H1 (cell line): ENCODE results near the gene KIAA0930. TPM values are rescaled to one million over a fixed set of nuclear protein-coding genes. Genes with fewer than 3 reads are reported as not detected.

Source experiments
- CTCF ChIA-PET: fragments of 300-600 bp; sonication (Branson Sonifier 250); formaldehyde crosslinking; loops from one replicate; lab custom pipeline; 2021; ENCODE audit not compliant: partially characterized antibody; lab: Charles Lee
- POLR2A ChIA-PET: fragments of 300-600 bp; sonication (Branson Sonifier 250); formaldehyde crosslinking; loops from one replicate; lab custom pipeline; 2021; ENCODE audit warnings: inconsistent platforms; ENCODE audit not compliant: partially characterized antibody; lab: Charles Lee
- DNase-seq, 2 experiments: peaks; one replicate each; pipeline versions ENCODE4 v3.0.0 to v3.0.0-alpha.2; 2010 to 2022; ENCODE audit warnings: low spot score in 2 of 2, low read depth in 1 of 2, mixed read lengths in 1 of 2
- FAIRE-seq: peaks from 2 replicates; lab custom pipeline; 2011; peaks lifted over from hg19 to GRCh38; lab: Jason Lieb, UNC
- H2AFZ ChIP-seq: 2 replicates; pipeline ENCODE4 v1.8.1; 2012; ENCODE audit warnings: low read length, inconsistent platforms
- H2AK5ac ChIP-seq: 2 replicates; pipeline ENCODE4 v1.6.1; 2013; ENCODE audit warnings: low read depth, low read length
- H2BK120ac ChIP-seq: replicated peaks from 2 replicates; pipeline ENCODE3; 2013; ENCODE audit warnings: low read depth, low read length, inconsistent platforms
- H2BK12ac ChIP-seq: 2 replicates; pipeline ENCODE4 v1.6.1; 2013; ENCODE audit warnings: low read depth, low read length
- H2BK15ac ChIP-seq: 2 replicates; pipeline ENCODE4 v1.6.1; 2013; ENCODE audit warnings: low read length
- H2BK20ac ChIP-seq: 2 replicates; pipeline ENCODE4 v1.6.1; 2013; ENCODE audit warnings: low read length
- H2BK5ac ChIP-seq: 2 replicates; pipeline ENCODE4 v1.6.1; 2013; ENCODE audit warnings: low read depth, low read length
- H3K14ac ChIP-seq: 2 replicates; pipeline ENCODE4 v1.6.1; 2013; ENCODE audit warnings: inconsistent platforms; ENCODE audit not compliant: insufficient read length
- H3K18ac ChIP-seq: 2 replicates; pipeline ENCODE4 v1.6.1; 2013; ENCODE audit warnings: low read length; ENCODE audit errors: extremely low read depth
- H3K23ac ChIP-seq: 2 replicates; pipeline ENCODE4 v1.6.1; 2013; ENCODE audit warnings: inconsistent platforms; ENCODE audit not compliant: insufficient read length
- H3K23me2 ChIP-seq: 2 replicates; pipeline ENCODE4 v1.6.1; 2013; ENCODE audit warnings: low read depth, low read length
- H3K27ac ChIP-seq: 2 replicates; pipeline ENCODE4 v1.6.1; 2011; ENCODE audit warnings: low read depth, low read length, inconsistent platforms
- H3K27me3 ChIP-seq, 4 experiments: replicated peaks in 1 of 4; 1 replicate in 1 of 4; 2 replicates in 3 of 4; pipeline versions ENCODE4 v1.6.1 to v1.8.1; 2011 to 2013; ENCODE audit warnings: low read length in 3 of 4, mild to moderate bottlenecking in 3 of 4, inconsistent platforms in 2 of 4, mixed read lengths in 2 of 4, moderate library complexity in 1 of 4; ENCODE audit not compliant: control insufficient read depth in 3 of 4, insufficient read depth in 3 of 4; ENCODE audit errors: extremely low read depth in 1 of 4
- H3K36me3 ChIP-seq, 4 experiments: 2 replicates each; pipeline versions ENCODE4 v1.6.1 to v1.8.1; 2011 to 2013; ENCODE audit warnings: mild to moderate bottlenecking in 4 of 4, low read length in 3 of 4, moderate library complexity in 2 of 4, control low read depth in 1 of 4, inconsistent platforms in 1 of 4; ENCODE audit not compliant: insufficient read depth in 4 of 4, control insufficient read depth in 2 of 4
- H3K4ac ChIP-seq: replicated peaks from 2 replicates; pipeline ENCODE3; 2013; ENCODE audit warnings: low read length, low read depth, mixed read lengths, inconsistent platforms; ENCODE audit not compliant: insufficient read length
- H3K4me1 ChIP-seq, 4 experiments: replicated peaks in 1 of 4; 1 replicate in 1 of 4; 2 replicates in 3 of 4; pipeline versions ENCODE4 v1.6.1 to v1.8.1; 2011 to 2013; ENCODE audit warnings: low read length in 3 of 4, inconsistent platforms in 2 of 4, mixed read lengths in 1 of 4; ENCODE audit not compliant: insufficient read depth in 4 of 4, control insufficient read depth in 3 of 4
- H3K4me2 ChIP-seq, 2 experiments: 2 replicates each; pipeline versions ENCODE4 v1.6.1 to v1.8.1; 2011 to 2013; ENCODE audit warnings: low read depth in 2 of 2, low read length in 2 of 2, control low read depth in 1 of 2, inconsistent platforms in 1 of 2, mild to moderate bottlenecking in 1 of 2; ENCODE audit not compliant: insufficient read depth in 1 of 2
- H3K4me3 ChIP-seq, 4 experiments: fragments of 200-600, 300-600 bp in 1 of 4; sonication (generic), shearing (Covaris generic), sonication (Bioruptor Twin) in 1 of 4; 2 replicates each; pipeline versions ENCODE4 v1.5.1 to v1.8.1; 2011 to 2016; ENCODE audit warnings: low read length in 4 of 4, low read depth in 3 of 4, control low read depth in 2 of 4, inconsistent platforms in 2 of 4, mild to moderate bottlenecking in 2 of 4, mixed read lengths in 1 of 4, moderate library complexity in 1 of 4; ENCODE audit not compliant: insufficient read depth in 2 of 4; ENCODE audit errors: extremely low read depth in 1 of 4
- H3K56ac ChIP-seq: replicated peaks from 2 replicates; pipeline ENCODE3; 2013; ENCODE audit warnings: low read depth, mild to moderate bottlenecking, mixed read lengths, low read length, inconsistent platforms; ENCODE audit not compliant: insufficient read length
- H3K79me1 ChIP-seq: 2 replicates; pipeline ENCODE4 v1.6.1; 2013; ENCODE audit warnings: low read depth, low read length, control low read depth
- H3K79me2 ChIP-seq, 2 experiments: 2 replicates each; pipeline versions ENCODE4 v1.6.1 to v1.8.1; 2012 to 2013; ENCODE audit warnings: low read length in 2 of 2, mild to moderate bottlenecking in 2 of 2, inconsistent platforms in 1 of 2; ENCODE audit not compliant: insufficient read depth in 2 of 2, control insufficient read depth in 1 of 2
- H3K9ac ChIP-seq, 4 experiments: replicated peaks in 1 of 4; 1 replicate in 1 of 4; 2 replicates in 3 of 4; pipeline versions ENCODE4 v1.6.1 to v1.8.1; 2011 to 2013; ENCODE audit warnings: low read depth in 3 of 4, low read length in 3 of 4, control low read depth in 2 of 4, mild to moderate bottlenecking in 2 of 4, moderate library complexity in 2 of 4, inconsistent platforms in 1 of 4; ENCODE audit errors: extremely low read depth in 1 of 4
- H3K9me3 ChIP-seq, 2 experiments: 2 replicates each; pipeline versions ENCODE4 v1.6.1 to v1.8.1; 2012 to 2013; ENCODE audit warnings: mild to moderate bottlenecking in 2 of 2, moderate library complexity in 2 of 2, control low read depth in 1 of 2, inconsistent platforms in 1 of 2, low read depth in 1 of 2, low read length in 1 of 2, mixed read lengths in 1 of 2; ENCODE audit not compliant: insufficient read depth in 2 of 2
- H4K20me1 ChIP-seq, 2 experiments: replicated peaks in 1 of 2; 2 replicates each; pipeline versions ENCODE3 to v1.8.1; 2011 to 2013; ENCODE audit warnings: inconsistent platforms in 2 of 2, low read length in 2 of 2, mild to moderate bottlenecking in 1 of 2; ENCODE audit not compliant: insufficient read depth in 2 of 2, control insufficient read depth in 1 of 2
- H4K5ac ChIP-seq: 2 replicates; pipeline ENCODE4 v1.6.1; 2013; ENCODE audit warnings: low read length, low read depth, mixed read lengths, inconsistent platforms; ENCODE audit not compliant: insufficient read length
- H4K8ac ChIP-seq: 2 replicates; pipeline ENCODE4 v1.8.0; 2013; ENCODE audit warnings: mild to moderate bottlenecking, moderate library complexity, low read length, inconsistent platforms; ENCODE audit not compliant: insufficient read depth; ENCODE audit errors: extremely low read depth
- H4K91ac ChIP-seq: replicated peaks from 2 replicates; pipeline ENCODE3; 2013; ENCODE audit warnings: low read length, mixed read lengths, inconsistent platforms; ENCODE audit not compliant: insufficient read length
- HDAC6 ChIP-seq: IDR thresholded peaks from one replicate; pipeline ENCODE4 v1.7.1; 2012; ENCODE audit warnings: low read depth, mild to moderate bottlenecking, inconsistent platforms, low read length, moderate library complexity
- MAFK ChIP-seq: IDR thresholded peaks from 2 replicates; pipeline ENCODE4 v1.6.1; 2012; ENCODE audit warnings: low read depth, mild to moderate bottlenecking, improper control_type of control experiment, low read length
- WGBS, 2 experiments: shearing (Covaris generic) in 1 of 2; methylation state at CpG; one replicate each; pipeline versions ENCODE4 v1.1.6 to v1.1.7; 2013 to 2015; ENCODE audit warnings: low lambda C conversion rate in 2 of 2, mixed read lengths in 2 of 2, inconsistent platforms in 1 of 2, low coverage in 1 of 2, missing lambda C conversion rate in 1 of 2; ENCODE audit not compliant: insufficient replicate concordance in 2 of 2, insufficient coverage in 1 of 2, insufficient read length in 1 of 2; ENCODE audit errors: extremely low coverage in 1 of 2, missing lambda C conversion rate in 1 of 2; 5-methylcytosine and 5-hydroxymethylcytosine counted together
- polyA plus RNA-seq, 7 experiments: library from polyadenylated mRNA; depleted of rRNA in 3 of 7; stranded (reverse) in 5 of 7; unstranded in 2 of 7; fragments of >200 nt in 5 of 7; fragments of 200-250 nt in 2 of 7; gene quantifications; 1 replicate in 5 of 7; 2 replicates in 1 of 7; 4 replicates in 1 of 7; pipeline versions ENCODE4 v1.2.1 to v1.2.3, GENCODE V29; 2011 to 2013; ENCODE audit warnings: missing spikeins in 2 of 7, mixed read lengths in 2 of 7
- total RNA-seq: library from RNA; stranded (reverse); fragmentation: NEBNext Ultra II Directional; extraction: Animal tissue kit (Norgen Biotek cat#: 25700); gene quantifications from 2 replicates; pipeline ENCODE4 v1.2.1, GENCODE V29; 2021

KIAA0930 gene
- total and polyA plus RNA-seq, 2 of the 8 experiments (the other 6 are each of a cell fraction or from before 2014, with no cell fraction given) = 61.9 to 66.1 TPM

DNA sequence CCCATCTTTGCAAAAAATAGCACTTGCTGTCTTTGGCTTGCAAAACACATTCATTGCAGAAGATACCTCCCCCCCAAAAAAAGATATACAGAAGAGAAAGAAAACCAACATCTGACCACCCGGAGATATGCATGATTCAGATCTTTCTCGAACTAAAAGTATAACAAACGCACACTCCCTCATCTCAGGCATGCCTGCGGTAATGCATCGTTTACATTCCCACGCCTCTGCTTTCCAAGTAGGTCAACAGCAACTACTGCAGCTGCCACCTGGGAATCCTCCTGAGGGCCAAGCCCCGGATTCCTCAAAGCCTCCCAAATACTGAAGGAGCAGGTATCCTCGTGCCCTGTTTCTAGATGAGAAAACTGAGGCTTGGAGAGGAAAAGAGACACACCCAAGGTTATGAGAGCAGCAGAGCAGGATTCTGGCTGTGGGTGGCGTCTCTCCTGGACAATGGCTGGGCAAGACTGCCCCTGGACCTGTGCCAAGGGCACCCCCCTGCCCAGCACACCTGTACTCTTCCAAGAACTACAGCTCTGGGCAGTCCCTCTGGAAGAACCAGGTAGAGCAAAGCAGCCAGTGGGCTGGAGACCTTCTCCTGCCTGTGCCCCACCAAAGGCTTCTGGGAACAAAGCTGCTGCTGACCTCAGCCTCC lies 38.9 kb downstream of the KIAA0930 start:
- no peaks in the 10 kb centered on the region for H3K9me3 ChIP-seq
- H3K23ac ChIP-seq = no peak overlapping the region
- H2BK12ac ChIP-seq = no peak overlapping the region
- H3K4ac ChIP-seq = no peak overlapping the region
- H3K4me1 ChIP-seq = peaks cover 0 to 18% (median 3%) of the 10 kb centered on the region in 4 experiments; a peak in 3 of 7 replicates
- H4K8ac ChIP-seq = no peak overlapping the region
- H4K91ac ChIP-seq = no peak overlapping the region
- no peak overlapping the region for H2AK5ac ChIP-seq
- DNase-seq (peak in 1 of 2 experiments; percentile 37), FAIRE-seq (no peak)
- H3K36me3 ChIP-seq = peaks cover 0 to 5% (median 1%) of the 10 kb centered on the region in 4 experiments; a peak in 3 of 8 replicates
- H2BK5ac ChIP-seq = no peak overlapping the region
- no peak overlapping the region for H3K56ac ChIP-seq
- no peak overlapping the region for H3K27ac ChIP-seq
- no peak overlapping the region for H2AFZ ChIP-seq
- CTCF ChIA-PET = interaction anchor here (1.0 to 2.7 kb wide), 3 partner anchors 10 to 119 kb away, joined by 3 to 11 read pairs (median 6); no protein-coding TSS in a partner anchor
- no peak overlapping the region for H3K14ac ChIP-seq
- no peaks in the 10 kb centered on the region for H3K27me3 ChIP-seq
- no peaks in the 10 kb centered on the region for H3K79me1 ChIP-seq
- no peaks in the 10 kb centered on the region for H3K23me2 ChIP-seq
- no peak overlapping the region for H3K4me2 ChIP-seq
- no peak for TF ChIP-seq MAFK
- TF ChIP-seq HDAC6 = no peak
- no peak overlapping the region for H3K18ac ChIP-seq
- no peak overlapping the region for H3K9ac ChIP-seq
- H3K79me2 ChIP-seq = no peaks in the 10 kb centered on the region
- H3K4me3 ChIP-seq = no peak overlapping the region
- H2BK120ac ChIP-seq = no peak overlapping the region
- H2BK20ac ChIP-seq = no peak overlapping the region
- WGBS, 2 experiments = 95% methylated on average over 9 of the region's 9 CpGs; no CpG with 5 or more reads in 1 of the 2 experiments
- H2BK15ac ChIP-seq = no peak overlapping the region
- POLR2A ChIA-PET = interaction anchor here (0.6 to 1.3 kb wide), 4 partner anchors 9 to 42 kb away, joined by 3 to 4 read pairs (median 4); partner anchors contain the start of gene NUP50
- H4K20me1 ChIP-seq = peaks cover 2 to 3% of the 10 kb centered on the region in 2 experiments
- no peak overlapping the region for H4K5ac ChIP-seq
